Erythroblast (primary cell): Measurements from ENCODE around the gene MED15.
"Not testable (repeated sequence)": the region's sequence is repeated elsewhere in the genome, so short reads cannot be mapped to it uniquely, and the experiment has no call there.

Experiments
- DNase-seq, 2 experiments: peaks; one replicate each; lab custom pipeline; 2025; lab: John Stamatoyannopoulos, UW
- GATA1 ChIP-seq: IDR thresholded peaks from 2 replicates; pipeline ENCODE4 v1.6.1; 2011; ENCODE audit warnings: low read depth, mild to moderate bottlenecking, control low read depth, low read length, moderate library complexity
- POLR2A ChIP-seq: IDR thresholded peaks from 2 replicates; pipeline ENCODE4 v1.6.1; 2011; ENCODE audit warnings: mild to moderate bottlenecking, low read length

MED15 gene

GRCh38 chr22:20472629-20473442 lies 34.6 kb upstream of the MED15 start:
- DNase-seq, result no peak
- no peak for TF ChIP-seq GATA1
- TF ChIP-seq POLR2A, result no peak

GRCh38 chr22:20475115-20475436 lies 32.3 kb upstream of the MED15 start:
- DNase-seq, result no peak
- no peak for TF ChIP-seq GATA1
- no peak for TF ChIP-seq POLR2A

- DNase-seq, result not testable (repeated sequence)
These were observed 31.8 kb upstream of the MED15 start for GRCh38 chr22:20475569-20475968.

DNA sequence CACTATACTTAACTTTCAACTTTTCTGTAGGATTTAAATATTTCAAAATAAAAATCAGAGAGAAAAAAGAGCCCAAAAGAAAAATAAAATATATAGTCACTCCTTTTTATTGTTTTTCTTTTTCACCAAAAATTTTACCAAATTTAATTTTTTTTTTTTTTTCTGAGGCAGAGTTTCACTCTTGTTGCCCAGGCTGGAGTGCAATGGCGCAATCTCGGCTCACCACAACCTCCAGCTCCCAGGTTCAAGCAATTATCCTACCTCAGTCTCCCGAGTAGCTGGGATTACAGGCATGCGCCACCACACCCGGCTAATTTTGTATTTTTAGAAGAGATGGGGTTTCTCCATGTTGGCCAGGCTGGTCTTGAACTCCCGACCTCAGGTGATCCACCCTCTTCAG lies 29.4 kb upstream of the MED15 start:
- DNase-seq, result not testable (repeated sequence)

GRCh38 chr22:20479612-20480196 lies 27.7 kb upstream of the MED15 start:
- TF ChIP-seq GATA1 (no peak), POLR2A (no peak)
- DNase-seq, result no peak

GRCh38 chr22:20483143-20483506 lies 24.3 kb upstream of the MED15 start:
- DNase-seq, result not testable (repeated sequence)

- TF ChIP-seq POLR2A (no peak), GATA1 (no peak)
- DNase-seq, result no peak
These were observed 23.6 kb upstream of the MED15 start for GRCh38 chr22:20483771-20484170.

DNA sequence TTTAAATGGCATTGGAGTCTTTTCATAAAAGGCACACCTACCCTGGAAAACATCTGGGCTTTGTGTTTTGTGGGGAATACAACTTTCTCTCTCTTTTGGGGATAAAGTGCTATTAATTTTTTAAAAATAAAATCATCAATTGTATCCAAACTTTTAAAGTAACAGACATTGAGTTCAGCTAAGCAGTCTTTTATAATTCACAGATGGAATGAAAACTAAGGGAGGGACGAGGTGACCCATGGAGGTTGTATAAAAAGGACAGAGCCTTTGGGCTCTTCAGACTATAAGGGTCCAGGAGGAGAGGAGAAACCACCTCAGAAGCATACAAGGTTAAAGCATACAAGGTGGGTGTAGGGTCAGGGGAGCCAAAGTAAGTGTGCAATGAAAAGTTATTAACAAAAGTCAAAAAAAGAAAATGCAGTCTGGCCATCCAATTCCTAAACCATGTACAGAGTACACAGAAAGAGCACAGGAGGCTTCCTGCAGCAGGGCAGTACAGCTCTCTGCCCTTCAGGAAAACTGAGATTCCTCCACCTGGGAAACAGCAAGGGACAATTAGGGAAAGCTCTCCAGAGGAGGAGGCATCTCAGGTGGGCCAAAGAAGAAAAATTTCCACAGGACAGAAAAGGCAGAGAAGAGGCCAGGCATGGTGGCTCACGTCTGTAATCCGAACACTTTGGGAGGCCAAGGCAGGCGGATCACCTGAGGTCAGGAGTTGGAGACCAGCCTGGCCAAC lies 22.3 kb upstream of the MED15 start:
- TF ChIP-seq POLR2A (no peak), GATA1 (no peak)
- DNase-seq, result no peak

DNA sequence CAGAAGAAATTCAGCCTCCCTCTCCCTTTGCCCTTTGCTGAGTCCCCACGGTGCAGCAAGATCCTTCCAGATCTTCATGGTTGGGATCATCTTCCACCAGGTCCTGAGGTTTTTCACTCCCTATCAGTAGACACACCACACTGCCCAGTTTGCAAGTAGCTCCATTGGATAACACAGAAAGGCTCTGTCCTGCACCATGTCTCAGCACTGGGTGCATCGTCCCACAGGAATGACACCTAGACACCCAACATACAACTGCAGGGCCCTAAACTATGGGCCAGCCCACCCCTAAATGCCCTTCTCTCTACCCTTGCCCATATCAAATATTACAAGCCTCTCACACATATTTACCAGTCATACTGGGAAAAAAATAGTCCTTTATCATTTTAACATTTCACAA lies 21.2 kb upstream of the MED15 start:
- DNase-seq, result no peak
- TF ChIP-seq POLR2A (no peak), GATA1 (no peak)

DNA sequence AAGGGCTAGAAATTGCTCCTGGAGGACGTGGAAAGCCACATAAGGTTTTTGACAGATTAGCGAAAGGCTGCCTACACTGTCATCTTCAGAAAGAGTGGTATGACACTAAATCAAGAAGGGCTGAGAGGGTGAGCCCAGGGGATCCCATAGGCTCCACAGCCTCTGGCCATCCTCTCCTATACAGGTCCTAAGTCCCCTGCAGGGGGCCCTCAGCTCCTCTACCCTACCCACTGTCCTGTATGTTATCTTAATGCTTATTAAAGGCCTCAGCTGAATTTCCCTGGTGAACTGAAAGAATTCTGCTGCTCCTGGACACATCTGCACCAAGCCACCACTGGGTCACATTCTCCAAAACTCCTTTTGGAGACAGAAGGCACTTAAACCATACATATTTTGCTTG lies 19.7 kb upstream of the MED15 start:
- TF ChIP-seq GATA1, result no peak
- TF ChIP-seq POLR2A, result no peak
- DNase-seq, result no peak

DNA sequence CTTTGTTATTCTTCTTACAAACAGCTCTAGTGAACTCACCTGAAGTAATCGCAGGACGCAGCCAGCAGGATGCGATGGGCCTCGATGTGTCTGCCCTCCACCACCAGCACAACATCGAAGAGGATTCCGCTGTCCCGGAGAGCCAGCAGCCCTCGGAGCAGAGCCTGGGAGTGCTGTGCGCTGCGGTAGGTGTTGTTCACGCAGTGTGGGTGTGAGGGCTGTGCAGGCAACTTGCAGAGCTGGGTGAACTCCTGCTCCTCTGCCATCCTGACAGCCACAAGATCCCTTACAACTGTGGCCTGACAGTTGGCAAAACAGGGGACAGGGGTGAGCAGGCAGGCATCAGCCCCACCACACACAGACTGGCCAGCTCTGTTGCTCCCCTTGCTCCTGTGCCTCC lies 18.5 kb upstream of the MED15 start:
- no peak for DNase-seq
- TF ChIP-seq POLR2A, result no peak
- no peak for TF ChIP-seq GATA1

GRCh38 chr22:20490183-20490940 lies 17.0 kb upstream of the MED15 start:
- TF ChIP-seq GATA1 (no peak), POLR2A (no peak)
- DNase-seq, result no peak

DNA sequence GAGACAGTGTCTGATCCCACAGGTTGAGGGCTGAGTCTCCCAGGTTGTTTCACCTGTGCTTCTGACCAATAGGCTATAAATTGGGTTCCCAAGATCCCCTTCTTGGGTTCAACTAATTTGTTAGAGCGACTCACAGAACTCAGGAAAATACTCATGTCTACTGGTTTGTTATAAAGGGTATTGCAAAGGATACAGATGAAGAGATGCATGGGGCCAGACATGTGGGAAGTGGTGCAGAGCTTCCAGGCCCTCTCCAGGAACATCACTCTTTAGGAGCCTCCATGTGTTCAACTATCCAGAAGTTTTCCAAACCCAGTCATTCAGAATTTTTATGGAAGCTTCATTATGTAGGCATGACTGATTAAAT lies 16.5 kb upstream of the MED15 start:
- no peak for TF ChIP-seq GATA1
- no peak for TF ChIP-seq POLR2A
- no peak for DNase-seq

DNA sequence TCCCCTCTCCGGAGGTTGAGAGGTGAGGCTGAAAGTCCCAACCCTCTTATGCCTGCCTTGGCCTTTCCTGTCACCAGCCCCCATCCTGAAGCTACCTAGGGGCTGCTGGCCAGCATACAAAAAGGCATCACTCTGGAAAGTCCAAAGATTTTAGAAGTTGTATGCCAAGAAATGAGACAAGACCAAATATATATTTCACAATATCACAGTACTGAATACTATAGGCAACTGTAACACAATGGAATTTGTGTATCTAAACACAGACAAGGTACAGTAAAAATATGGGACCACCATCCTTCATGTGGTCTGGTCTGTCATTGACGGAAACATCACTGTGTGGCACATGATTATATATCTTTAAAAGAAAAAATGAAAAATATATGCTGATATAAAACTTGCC lies 16.1 kb upstream of the MED15 start:
- no peak for DNase-seq
- TF ChIP-seq GATA1 (no peak), POLR2A (no peak)
